PC-3 (cell line): ENCODE results near the gene PTGS1.

Experiments used
- EZH2 ChIP-seq: fragments of 300-600 bp; sonication (generic); IDR thresholded peaks from one replicate; pipeline ENCODE4 v1.6.1; 2017; ENCODE audit warnings: antibody characterized with exemption, mild to moderate bottlenecking, low read length; ENCODE audit not compliant: unreplicated experiment
- EZH2phosphoT487 ChIP-seq: fragments of 300-600 bp; sonication (generic); IDR thresholded peaks from 2 replicates; pipeline ENCODE4 v1.6.1; 2018; ENCODE audit warnings: mild to moderate bottlenecking, antibody characterized with exemption, low read length, borderline replicate concordance
- TF ChIP-seq, protein P1 (sequence below): fragments of 300-600 bp; sonication (generic); conservative IDR thresholded peaks from 2 replicates; pipeline ENCODE4 v1.5.1; 2017; ENCODE audit warnings: antibody characterized with exemption, low read depth, mild to moderate bottlenecking, low read length

- TF ChIP-seq EZH2phosphoT487 (no peak), EZH2 (no peak)
- TF ChIP-seq, protein P1, sequence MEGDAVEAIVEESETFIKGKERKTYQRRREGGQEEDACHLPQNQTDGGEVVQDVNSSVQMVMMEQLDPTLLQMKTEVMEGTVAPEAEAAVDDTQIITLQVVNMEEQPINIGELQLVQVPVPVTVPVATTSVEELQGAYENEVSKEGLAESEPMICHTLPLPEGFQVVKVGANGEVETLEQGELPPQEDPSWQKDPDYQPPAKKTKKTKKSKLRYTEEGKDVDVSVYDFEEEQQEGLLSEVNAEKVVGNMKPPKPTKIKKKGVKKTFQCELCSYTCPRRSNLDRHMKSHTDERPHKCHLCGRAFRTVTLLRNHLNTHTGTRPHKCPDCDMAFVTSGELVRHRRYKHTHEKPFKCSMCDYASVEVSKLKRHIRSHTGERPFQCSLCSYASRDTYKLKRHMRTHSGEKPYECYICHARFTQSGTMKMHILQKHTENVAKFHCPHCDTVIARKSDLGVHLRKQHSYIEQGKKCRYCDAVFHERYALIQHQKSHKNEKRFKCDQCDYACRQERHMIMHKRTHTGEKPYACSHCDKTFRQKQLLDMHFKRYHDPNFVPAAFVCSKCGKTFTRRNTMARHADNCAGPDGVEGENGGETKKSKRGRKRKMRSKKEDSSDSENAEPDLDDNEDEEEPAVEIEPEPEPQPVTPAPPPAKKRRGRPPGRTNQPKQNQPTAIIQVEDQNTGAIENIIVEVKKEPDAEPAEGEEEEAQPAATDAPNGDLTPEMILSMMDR = no peak
These were observed 28.3 kb upstream of the PTGS1 start for GRCh38 chr9:122342323-122343050.
